Activated CD8-positive, alpha-beta memory T cell treated with anti-CD3 and anti-CD28 coated beads for 1 hour (primary cell): ENCODE measurements around the gene FRMPD2.
"Not testable (repeated sequence)": the region's sequence is repeated elsewhere in the genome, so short reads cannot be mapped to it uniquely, and the experiment has no call there.

ENCODE experiments used
- DNase-seq, 2 donors: peaks; one replicate each; pipeline ENCODE4 v3.0.0-alpha.2; 2020; ENCODE audit warnings: low read depth in 1 of 2; ENCODE audit errors: extremely low read depth in 1 of 2

The FRMPD2 gene

DNA sequence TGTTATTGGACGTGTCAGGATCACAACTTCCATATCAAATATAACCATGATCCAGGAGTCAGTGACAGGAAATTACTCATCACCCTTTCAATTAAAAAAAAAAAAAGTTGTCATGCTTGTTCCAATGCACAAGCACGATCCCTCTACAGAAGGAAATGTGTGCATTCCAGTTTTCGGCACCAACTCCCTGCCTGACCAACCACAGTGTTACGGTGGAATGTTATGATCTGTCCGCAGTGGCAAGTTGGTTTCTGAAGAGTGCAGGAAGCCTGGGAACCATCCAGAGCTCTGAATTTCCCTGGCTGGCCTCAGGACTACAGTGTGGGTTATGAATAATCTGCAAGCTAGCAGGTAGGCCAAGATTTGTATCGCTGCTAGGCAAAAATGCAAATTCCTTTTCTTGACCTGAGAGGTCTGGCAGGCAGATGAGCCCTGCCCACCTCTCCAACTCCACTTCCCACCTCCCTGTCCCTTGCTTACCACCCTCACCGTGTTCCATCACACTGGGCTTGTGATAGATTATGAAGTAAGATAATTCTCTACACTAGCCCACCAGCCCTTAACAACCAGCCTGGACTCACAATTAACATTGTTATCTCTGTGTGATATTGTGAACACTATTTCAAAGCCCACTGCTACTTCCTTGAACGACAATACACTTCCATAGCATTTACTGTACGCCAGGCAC, 20.4 kb downstream of the FRMPD2 start:
- no peak for DNase-seq

DNA sequence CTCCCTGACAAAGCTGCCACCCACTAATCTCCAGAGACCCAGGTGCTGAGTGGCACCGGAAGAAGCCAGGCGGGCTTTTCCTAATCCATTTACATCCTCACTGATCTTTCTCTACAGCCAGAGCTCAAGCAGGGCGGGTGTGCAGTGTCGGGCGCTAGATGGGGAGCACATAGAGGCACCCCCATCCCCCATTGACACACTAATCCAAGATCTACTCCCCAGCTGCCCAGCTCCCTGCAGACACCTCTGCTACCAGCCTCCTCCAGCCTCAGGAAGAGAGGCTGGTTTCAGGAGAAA, 22.2 kb downstream of the FRMPD2 start:
- DNase-seq: no peak

DNA sequence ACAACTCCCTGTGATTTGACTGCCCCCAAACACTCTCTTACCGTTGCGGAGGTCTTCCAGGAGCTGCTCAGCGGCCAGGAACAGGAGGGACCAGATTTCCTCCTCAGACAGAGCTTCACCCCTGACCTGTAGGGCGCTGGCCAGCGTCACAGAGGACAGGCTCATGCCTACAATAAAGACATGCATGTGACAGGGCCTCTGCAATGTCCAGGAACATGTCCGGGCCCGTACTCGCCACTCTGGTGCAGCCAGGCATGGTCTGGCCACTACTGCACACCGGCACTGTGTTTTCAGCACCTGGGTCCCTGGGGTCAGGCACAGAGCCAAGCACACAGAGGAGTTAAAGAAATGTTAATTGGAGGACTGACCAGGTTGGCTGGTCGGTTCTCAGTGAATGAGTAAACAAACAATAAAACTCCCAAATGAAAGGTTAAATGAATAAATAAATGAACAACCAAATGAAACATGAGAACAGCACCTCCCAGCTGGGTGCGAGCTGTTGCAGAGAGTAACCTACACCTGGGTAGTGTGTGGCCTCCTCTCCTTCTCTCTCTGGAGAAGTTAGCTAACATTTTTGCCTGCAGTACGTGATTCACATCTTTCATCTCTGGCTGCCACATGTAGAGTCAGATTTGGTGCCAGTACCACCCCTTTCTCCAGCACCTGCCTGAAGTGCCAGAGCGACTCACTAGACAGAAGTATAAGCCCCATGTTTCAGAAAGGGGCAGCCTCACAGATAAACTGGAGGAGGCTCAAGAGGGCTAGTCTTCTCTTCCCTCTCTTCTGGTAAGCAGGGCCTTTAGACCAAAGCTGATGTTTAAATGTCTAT, 22.8 kb downstream of the FRMPD2 start:
- no peak for DNase-seq

DNA sequence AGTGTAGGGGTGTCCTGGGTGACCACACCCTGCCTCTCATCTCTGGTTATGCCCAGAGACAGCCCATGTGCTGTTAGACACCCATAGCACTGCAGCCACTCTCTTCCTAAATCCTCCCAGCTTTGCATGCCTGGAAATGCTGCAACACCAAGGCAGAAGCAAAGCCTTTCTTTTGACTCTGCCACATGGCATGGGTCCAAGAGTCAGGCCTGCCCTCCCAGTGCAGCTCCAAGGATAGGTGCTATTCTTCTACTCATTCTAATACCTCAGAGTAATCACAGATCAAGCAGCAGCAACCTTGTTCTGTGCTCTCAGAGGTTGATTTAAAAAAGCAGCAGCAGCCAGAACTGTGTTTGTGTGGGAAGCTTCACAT, 23.4 kb downstream of the FRMPD2 start:
- DNase-seq: no peak

DNA sequence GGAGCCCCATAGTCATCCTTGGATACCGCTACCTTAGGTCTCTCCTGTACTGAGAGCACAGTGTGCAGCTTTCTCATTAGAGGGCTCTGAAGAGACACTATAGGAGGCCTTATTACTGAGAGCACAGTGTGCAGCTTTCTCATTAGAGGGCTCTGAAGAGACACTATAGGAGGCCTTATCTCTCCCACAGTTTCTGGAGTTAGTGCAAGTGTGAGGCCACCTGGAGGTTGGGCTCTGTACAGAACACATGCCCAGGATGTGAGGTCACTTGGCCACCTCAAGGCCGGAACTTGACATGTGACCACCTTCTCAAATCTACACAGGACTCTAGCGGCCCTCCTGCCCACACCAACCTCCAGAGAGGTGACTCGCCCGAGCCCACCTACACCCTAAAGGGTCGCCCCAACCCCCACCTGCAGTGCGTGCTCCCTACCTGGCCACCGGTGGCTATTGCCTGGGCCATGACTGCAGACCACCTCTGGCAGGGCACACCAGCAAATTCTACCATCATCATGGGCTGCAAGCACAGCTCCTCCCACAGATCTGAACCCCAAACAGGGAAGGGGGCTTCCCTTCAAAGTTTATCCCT, 24.6 kb downstream of the FRMPD2 start:
- no peak for DNase-seq

DNA sequence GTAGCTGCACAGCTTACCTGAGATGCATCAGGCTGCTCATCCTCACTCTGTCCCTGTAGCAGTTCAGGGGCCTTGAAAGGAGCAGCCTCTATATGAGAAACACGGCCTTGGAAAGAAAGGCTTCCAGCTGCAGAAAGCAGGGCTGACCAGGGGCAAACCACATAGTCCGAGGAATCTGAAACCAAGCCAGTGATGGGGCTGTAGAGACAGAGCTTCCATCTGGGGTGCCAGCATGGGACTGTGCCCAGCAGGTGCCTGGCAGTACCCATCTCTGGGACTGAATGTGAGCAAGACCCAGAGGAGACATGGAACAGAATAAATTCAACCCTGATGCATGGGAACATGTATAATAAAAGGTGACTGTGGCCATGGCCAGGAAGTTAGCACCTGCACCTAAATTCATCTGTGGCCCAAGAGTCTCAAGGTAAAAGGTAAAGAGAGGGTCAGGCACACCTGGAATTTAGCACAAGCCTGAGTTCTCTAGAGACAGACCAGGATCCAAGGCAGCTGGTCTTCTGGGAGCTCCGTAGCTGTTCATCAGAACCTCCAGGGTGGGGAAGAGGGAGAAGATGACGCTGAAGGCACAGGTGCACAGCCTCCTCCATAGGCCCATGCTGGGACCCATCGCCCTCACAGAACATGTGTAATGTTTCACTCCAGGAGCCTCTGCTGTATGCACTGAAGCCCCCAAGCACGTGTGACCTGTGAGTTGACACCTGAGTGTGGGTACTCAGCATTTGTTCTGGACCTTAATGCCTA, 25.3 kb downstream of the FRMPD2 start:
- no peak for DNase-seq

DNA sequence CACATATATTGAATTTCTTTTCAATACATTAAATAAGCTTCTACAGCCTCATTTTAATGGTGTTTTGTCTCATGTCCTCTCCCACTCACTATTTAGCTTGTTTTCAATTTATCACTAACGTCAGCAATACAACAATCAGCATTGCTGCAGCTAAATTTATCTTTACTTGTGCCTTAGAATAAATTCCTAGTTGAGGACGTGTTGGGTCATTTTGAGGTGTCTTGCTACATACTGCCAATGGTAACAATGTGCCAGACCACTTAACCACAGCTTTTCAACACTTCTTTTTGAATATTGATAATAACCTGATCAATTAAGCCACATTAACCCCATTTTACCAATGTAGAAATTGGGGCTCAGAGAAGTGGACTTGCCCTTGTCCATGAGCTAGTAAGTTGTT, 26.0 kb downstream of the FRMPD2 start:
- DNase-seq: no peak

DNA sequence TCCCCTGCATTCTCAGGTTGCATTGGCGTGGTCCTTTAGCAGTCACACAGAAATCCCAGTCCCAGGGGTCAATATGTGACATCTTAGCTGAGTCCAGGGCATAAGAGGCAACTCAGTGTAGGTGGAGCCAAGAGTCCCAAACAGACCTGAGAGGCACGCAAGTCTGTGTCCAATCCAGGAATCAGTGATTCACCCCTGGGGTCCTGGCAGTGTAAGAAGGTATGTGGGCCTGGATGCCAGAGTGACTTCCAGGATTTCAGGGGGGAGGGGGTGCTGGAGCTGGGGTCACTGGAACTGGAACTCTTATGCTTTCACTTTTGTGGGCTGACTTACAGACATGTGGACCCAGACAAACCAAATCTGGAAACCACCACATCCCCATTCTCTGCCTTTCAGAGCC, 26.8 kb downstream of the FRMPD2 start:
- DNase-seq: no peak

DNA sequence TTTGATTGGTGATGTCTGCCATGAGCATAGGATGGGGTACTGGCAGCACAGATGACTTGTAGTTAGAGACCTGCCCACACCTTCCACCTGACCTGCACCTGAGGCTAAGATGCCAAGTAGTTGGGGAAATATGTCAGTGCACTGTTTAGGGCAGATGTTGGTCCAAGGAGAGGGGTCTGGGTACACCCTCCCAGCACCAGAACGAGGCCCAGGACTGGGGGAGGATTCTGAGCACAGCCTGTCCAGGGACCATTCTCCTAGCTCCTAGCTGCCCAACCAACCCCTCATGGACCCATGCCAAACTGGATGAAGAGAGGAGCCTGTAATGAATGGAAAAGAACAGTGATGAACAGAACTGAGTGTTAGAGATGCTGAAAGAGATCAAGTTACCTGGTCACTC, 28.0 kb downstream of the FRMPD2 start:
- no peak for DNase-seq

DNA sequence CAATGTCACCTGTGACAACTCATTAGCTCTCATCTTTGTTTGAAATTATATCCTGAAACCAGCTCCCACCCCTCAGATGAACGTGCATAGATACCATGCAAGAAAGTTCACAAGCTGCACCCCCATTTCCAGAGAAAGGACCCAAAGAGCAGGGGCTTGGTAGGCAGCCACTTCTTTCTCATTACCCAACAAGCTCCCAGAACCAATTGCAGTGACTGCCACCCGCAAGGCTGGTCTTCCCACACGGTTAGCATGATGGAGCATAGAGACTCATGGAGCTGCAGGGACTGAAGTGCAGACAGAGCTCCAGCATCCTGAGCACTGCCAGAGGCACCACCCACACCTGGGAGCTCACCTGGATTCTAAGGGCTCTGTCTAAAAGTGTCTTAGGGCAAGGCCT, 28.5 kb downstream of the FRMPD2 start:
- no peak for DNase-seq

DNA sequence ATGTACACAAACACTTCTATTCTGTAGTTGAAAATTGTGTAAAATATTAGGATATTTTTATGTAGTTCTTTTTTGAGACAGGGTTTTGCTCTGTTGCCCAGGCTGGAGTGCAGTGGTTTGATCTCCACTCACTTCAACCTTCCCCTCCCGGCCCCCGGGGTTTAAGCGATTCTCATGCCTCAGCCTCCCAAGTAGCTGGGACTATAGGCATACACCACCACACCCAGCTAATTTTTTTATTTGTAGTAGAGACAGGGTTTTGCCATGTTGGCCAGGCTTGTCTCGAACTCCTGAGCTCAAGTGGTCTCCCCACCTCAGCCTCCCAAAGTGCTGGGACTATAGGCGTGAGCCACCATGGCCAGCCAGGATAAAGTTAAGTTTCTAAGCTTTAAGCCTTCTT, 30.6 kb downstream of the FRMPD2 start:
- DNase-seq: not testable (repeated sequence)

DNA sequence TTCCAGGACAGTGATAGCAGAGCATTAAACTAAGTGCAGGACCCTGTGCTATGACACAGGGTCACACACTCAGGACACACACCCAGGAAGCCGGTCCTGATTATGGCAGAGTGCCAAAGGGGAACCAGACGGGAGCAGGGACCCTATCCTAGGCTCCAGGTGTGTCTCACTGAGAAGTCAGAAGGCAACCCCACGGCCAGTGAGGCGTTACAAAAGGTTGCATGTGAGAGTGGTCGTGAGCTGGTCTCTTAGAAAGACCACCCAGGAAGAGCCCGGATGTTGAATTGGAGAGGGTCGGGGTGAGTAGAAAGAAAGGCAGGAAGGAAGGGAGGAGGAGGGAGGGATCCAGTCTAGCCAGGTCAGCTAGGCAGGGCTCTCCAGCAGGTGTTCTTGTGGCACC, 31.0 kb downstream of the FRMPD2 start:
- DNase-seq: no peak

DNA sequence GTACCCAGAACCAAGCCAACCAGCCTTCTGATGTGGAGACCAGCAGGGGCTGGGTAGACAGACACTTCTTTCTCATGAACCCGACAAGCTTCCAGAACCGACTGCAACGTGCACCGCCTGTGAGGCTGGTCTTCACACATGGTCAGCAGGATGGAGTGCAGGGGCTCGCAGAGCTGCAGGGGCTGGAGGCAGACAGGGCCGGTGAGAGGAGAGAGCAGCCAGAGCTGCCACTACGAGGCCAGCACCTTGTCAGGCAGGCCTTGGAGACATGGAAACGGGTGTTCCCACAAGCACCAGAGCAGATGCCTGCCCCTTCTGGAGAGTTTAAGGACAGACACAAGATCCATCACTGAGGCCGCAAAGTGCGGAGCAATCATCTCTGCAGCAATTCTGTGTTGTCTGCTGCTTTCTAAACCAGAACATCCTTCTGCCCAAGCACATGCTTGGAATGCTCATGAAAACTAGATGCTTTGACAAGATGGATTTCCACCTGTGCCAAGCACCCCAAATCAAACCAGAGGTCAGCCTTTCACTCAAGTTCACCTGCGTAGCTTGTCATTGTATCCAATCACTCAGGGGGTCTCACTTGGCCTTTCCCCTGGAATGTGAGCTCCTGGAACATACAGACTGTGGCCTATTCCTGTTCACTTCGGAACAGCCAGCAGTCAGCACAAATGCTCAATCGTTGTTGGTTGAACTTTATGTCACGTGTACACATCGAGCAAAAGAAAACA, 32.2 kb downstream of the FRMPD2 start:
- no peak for DNase-seq

DNA sequence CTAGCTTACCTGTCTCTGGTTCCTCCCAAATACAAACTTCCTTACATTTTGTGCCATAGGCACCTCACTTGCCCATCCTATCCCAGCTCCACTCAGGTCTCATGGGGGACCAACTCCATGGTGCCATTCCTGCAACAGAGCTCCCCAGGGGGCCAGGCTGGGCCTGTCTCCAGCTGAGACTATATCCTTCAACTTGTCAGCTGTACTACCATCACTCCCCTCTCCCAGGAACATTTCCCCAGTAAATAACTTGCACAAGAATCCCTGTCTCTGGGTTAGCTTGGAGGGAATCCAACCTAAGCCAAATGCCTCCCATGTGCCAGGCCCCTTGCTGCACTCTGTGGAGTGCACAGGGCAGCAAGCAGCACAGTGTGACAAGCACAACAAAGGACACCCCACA, 33.2 kb downstream of the FRMPD2 start:
- DNase-seq: no peak

DNA sequence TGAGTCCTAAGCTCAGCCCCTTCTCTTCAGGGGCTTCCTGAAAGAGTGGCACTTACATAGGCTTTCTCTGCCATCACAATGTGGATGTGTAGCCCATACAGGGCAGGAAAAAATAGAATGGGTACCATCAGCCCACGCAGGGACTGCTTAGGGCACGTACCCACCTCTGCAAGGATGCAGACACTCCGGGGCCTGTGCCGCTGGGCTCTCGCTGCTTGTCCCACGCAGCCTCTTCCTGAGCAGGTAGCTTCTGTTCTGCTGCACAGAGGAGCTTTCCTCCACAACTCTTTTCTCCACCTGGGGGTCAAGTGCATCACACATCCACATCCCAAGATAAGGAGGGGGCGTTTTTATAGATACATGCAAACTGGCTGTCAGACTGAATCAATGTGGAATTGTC, 34.3 kb downstream of the FRMPD2 start:
- no peak for DNase-seq

DNA sequence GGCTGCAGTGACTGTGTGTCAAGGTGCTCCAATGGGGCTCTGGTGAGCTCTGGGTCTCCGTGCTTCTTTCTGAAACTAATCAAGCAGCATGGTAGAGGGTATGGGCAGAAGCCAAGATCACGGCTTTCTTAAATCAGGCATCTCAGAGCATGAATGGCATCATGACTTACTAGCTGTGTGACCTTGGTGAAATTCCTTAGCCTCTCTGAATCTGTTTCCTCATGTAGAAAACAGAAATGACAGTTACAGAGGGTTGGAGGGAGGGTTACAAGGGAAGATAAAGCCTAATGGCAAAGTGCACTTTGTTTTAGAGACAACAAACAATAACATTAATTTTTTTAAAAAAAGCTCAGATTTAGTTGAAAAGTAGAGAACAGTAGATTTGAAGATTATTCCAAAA, 34.9 kb downstream of the FRMPD2 start:
- no peak for DNase-seq

DNA sequence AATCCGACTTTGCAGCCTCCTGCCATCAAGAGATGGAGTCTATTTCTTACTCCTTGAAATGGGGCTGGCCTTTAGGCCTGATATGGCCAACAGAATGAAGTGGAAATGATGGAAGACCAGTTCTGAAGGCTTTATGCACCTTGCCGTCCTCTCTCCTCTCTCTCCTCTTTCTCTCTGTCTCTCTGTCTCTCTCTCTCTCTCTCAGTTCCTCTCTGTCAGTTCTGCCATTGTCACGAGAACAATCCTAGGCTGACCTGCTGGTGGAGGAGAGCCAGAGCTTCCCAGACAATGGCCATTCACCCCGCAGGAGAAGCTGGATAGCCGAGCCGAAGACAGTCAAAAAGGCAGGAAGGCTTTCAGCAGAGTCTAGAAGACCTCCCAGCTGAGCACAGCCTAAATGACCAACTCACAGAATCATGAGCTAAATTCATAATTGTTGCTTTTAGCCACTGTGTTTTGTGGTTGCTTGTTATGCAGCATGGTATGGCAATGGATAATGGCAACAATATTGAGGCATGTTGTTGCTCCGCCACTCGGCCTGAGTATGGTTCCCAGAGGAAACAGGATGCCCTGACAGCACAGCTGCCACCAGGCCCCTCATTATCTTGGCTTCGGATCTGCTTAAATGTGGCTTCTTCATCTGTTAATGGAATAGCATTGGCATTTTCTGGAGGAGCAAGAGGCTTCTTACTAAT, 35.5 kb downstream of the FRMPD2 start:
- DNase-seq: no peak

DNA sequence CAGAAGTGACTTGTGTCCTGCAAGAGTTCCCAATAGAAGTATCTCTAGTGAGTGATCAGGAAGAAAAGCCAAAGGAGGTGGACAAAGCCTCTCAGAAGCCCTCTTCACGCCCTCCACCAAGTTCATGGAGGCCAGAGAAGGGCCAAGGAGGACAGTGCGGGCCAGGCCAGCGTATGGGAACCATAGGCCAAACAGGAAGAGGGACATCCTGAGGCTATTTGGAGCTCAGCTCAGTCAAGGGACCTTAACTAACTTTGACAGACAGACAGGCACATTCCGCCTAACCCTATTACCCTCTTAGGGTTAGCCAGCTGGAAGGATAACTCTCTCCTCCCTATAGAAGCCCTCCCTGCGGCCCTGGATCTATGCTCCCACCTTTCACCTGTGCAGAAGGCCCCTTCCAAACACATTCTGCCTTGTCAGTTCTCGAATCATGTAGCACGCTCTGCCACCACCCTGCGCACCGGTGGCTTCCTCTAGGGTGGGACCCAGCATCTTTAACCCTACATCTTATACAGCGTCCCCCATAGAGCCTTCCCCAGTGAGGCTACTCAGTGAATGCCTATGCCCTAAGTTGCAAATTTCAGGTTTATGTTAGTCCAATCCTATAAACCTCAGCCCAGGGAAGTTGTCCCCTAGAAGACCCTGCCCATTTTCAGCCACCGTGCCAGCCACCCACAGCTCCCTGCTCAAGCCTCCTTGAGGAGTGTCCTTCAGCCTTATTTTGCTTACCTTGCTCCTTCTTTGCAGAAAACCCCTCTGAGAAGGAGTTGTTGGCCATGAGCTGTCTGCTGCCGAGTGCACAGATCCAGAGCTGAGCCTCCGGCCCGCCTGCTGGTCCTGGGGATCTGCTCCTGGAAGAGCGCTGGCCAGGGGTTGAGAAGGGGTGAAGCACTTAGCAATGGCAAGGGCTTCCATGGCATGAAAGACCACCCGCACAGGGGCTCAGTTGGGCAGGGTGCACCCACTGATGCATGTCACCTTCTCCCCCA, 36.9 kb downstream of the FRMPD2 start:
- DNase-seq: no peak

DNA sequence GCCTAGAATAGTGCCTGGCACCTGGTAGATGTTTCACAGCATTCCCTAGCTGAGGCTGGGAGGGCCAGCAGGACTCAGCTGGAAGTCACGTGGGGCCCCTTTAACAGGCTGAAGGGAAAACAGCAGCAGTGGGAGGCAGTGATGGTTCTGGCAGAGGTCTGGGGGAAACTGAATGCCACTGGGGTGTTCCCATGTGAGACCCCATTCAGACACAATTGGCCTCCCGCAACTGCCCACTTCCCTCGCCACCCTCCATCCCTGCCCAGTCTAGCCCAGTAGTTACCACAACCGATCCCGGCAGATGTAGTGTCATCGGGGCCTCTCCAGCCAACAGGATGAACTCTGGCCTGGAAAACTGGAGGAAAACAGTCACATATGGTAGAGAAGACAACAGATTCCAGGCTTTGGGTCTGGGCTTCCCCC, 38.3 kb downstream of the FRMPD2 start:
- DNase-seq: no peak
